LoVo (cell line): ENCODE measurements around the gene USP2.

Source experiments
- DNase-seq: peaks from one replicate; pipeline ENCODE4 v3.0.0-alpha.2; 2016; ENCODE audit warnings: low spot score

The USP2 gene

DNA sequence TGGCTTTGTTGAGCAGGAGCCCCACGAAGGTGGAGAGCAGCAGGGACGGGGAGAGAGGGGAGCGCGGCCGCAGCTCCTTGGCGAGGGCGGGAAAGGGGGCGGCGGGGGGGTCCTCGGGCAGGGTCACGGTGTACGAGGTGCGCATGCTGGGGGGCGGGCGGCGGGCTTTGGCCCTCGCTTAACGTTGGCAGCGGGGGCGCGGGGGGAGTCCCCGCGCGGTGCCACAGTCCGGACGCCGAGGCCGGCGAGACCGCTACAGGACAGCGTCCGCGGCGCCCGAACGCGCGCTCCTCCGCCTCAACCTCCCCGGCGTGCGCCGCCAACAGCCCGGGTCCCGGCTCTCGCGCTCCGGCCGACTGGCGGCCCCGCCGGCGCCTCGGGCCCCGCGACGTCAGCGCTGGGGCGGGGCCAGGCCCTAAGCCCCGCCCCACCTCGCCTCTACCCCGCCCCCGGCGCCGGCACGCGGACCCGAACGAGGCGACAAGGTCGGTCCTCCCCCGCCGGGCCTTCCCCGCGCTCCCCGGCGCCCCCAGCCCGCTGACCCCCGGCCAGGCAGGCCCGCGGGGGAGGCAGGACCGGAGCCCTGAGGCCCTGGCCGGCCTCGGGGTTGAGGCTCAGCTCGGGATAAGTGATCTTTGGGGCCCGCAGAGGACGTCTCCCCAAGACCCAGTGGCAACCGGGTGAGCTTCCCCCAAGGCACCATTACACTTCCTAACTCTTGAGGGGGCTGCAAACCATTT, 17.5 kb downstream of the USP2 start:
- DNase-seq = peak; percentile 75

DNA sequence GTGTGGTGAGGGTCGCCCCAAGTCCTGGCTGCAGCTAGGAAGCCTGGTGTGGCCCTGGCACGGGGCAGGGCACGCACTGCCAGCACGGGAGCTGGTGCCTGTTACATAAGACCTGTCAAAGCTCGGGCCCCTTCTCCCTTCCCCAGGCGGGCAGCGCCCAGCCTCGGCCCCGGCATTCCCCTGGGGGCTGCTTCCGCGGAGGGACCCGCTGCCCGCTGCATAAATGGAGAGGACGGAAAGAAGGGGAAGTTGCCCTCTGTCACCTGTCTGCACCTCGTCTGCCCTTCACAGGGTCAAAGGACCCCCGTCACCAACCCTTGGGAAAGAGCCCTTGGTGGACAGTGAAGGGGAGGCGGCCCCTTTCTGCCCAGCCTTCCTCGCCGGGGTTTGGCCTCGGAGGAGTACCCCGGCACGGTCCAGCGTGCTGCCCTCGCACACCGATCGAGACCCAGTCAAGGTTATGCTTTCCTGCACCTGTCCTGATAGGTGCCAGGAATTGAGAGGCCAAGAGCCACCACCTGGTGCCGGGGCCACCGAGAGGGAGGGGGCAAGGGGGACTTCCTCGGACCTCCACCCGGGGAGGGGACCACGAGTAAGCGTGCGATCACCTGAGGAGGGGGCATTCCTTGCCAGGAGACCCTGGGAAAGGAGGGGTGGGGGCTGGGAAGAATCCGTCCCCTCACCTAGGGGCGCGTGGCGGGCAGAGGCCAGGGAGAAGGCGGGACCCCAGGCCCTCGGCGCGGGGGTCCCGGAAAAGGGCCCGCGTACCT, 18.2 kb downstream of the USP2 start:
- DNase-seq = no peak

DNA sequence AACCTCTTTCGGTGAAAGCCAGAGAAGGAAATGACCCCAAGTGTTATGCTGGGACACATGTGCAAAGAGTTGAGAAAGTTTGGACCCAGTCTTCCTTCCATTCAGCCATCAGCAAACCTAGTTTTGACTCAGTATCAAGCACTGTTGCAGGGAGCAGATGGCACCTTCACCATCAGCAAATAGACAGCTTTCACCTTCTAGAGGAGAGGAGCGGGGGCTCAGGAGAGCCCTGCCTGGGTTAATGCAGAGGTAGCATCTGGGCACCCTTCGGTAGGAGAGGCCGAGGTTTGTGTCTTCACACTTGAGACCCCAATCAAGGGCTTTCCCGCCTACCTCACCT, 18.8 kb downstream of the USP2 start:
- no peak for DNase-seq

DNA sequence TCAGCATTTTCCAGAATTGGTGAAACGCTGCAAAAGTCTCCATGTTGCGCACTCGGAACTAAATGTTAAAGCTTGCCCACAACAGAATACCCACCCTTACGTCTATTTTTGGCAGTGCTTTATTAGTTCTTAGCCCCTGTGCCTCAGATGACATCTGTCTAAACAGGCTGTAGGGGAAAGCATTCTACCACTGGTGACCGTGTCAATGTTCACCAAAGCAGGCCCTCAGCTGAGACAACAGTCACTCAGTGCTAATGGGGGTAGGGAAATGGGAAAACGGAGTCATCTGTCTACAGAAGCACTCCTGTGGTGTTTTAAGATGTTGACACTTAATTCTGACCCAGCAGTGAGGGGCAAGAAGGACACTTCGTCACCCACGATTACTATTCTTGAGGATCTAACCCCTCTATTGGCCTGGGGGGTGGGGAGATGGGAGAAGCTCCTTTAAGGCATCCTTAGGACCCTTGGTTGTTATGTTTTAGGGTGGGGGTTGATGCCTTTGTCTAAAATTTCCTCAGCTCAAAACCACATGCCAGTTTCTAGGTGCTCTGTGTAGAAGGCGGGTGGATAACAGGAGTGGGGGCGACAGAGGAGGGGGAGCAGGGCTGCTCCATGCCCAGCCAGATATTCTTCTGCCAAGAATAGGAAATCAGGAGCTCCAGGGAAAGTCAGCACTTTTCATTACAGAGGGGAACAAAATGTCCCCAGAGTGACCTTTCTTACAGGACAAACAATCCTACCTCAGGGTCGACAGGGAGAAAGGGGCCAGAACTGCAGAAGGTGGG, 19.4 kb downstream of the USP2 start:
- no peak for DNase-seq

DNA sequence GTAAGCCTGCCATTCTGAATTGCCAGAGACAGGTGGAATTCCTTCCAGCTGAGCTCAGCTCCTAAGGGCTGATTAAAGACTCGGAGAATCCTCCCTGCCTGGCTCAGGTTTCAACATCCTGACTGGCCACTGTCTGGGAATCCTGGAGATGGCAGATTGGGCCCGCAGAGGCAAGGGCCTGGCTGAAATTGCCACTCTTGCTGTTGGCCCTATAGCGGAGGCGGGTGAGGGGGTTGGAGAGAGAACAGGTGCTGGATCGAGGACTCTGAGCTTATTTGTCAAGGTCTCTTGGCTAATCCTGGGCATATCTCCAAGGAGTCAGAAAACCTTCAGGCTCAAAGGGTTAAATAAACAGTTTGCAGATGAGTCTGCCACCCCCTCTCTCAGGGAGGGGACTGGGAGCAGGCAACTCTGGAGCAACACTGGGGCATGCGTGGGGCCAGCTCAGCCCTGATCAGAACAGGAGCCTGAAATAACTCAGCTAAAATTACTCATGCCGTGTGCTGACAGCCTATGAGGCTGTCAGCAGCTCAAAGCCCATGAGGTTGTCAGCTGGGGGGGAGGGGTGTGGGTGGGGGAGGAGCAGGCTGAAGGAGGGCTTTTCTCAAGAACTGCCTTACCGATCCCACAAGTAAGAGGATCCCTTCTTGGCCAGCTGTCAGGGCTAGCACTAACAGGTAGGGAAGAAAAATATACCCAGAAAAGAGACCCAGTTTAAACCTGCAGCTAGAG, 20.3 kb downstream of the USP2 start:
- DNase-seq = peak; percentile 18

DNA sequence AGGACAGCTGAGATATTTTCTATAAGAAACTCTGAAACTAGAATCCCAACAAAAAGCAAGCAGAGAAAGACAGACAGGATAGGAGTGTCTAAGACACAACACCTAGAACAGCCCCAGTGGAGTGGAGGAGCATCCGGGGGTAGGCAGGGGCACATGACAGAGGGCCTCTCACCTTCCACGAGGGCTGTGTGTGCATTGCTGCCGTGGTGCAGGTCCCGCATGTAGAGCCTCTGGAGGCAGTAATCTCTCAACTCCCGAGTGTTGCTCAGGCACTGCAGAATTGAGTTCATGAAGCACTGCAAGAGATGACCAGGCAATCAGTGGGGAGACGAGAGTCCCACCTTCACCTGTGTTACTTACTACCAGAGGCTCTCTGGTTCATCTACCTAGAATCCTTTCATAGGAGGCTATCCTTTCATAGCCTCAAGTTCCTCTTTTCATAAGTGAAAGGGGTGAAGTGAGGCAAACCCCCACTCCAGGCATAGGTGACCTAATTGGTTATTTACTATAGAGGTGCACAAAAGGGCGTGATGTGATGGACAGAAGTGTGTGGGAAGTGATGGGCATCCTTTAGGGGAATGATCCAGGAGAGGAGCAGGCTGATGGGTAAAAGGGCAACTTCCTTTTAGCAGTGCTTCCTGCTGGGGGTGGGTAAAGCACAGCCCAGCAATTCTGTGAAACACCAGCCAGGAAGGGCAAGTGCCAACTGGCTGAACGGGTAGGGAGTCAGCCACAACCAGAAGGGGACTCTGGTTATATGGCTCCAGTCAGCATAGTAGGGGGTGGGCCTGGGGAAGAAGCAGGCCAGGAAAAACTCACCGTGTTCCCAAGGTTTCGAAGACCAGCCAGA, 21.9 kb downstream of the USP2 start:
- DNase-seq = no peak

DNA sequence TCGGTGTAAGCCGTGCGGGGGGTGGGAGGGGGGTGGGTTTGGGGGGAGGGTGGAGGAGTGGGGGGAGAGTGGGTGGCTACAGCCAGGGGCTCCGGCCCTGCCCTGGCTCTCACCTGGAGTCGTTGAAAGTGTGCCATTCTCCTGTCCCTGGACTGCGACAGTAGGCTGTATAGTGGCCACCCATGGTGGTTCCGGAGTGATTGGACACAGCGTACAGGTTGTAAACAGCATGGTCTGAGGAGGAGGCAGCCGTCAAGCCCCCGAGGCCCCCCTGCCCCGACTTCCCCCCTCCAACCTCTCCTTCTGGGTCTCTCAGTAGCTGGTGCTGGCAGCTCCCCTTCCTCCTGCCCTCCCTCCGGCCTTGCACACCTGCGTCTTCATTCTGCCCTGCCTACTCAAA, 24.4 kb downstream of the USP2 start:
- DNase-seq = no peak

DNA sequence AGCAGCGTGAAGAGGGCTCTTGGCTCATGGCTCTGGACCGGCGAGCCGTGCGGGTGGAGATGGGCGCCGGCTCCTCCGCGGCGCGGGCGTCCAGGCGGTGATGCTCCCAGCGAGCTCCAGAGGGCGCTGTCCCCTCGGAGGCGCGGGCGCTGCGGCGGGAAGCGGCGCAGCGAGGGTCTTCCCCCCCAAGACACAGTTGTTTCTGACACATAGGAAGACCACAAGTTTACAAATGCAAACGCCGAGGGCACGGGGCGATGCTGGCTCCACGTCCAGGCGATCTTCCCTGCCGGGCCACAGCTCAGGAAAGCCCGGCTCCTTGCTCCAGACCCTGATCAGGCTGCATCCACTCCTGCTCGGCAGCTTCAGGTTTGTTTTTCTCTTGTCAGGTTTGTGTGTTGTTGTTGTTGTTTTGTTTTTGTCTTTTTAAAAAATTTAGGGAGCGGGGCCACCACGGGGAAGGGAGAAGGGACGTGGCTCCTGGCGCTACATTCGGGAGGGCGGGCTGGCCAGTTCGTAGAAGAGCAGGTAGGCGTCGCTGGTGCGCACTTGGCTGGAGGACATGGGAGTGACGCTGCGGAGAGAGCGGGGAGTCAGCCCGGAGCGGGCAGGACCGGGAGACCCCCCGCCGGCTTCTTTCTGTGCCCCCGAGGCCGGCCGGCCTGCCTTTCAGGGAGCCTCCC, 25.0 kb downstream of the USP2 start:
- DNase-seq = peak; percentile 81

DNA sequence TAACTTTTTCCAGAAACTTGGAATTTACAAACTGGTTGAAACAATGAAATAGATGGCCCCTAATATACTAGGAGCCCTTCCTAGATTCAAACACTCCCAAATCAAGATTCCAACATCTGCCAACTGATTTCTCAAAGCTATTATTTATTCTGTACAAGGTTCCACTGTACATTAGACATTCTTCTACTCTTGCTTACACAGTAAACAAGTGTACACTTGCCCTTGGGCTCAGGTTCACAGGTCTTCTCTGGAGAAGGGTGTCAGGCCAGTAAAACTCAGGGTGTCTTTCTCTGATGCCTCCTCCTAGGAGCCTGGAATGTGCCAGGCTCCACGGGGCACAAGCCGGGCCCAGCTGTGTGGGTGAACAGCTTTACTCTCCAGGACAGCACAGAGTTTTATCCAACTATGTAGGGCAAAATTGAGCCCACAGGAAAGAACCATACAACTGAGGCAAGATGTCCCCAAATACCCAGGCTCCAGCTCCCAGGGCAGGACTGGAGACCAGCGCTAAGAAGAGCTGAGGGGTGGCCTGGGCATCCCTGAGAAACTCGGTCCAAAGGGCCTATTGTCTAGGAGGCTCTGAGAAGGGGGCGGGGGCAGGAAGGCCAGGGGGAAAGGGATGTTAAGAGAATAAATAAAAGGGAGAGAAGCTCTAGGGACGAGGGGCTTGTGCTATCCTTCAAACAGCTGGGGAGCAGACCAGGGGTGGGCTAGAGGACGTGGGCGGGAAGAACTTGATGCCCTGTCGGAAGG, 26.2 kb downstream of the USP2 start:
- no peak for DNase-seq

DNA sequence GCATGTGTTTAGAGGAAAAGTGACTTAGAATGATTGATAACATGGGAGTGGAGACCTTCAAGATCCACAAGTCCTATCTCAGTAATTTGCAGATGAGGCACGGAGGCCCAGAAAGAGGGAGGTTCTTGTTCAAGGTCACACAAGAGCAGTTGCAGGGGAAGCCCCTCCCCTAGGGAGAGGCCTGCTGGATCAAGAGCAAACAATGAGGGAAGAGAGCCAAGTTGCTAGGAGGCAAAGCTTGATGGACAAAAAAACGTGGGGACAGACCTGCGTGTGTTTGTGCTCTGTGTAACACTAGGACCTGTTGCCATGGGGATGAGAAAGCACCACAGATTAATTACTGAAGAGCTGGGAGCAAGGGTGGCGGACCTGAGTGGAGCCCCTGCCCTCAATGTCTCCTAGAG, 28.6 kb downstream of the USP2 start:
- no peak for DNase-seq

DNA sequence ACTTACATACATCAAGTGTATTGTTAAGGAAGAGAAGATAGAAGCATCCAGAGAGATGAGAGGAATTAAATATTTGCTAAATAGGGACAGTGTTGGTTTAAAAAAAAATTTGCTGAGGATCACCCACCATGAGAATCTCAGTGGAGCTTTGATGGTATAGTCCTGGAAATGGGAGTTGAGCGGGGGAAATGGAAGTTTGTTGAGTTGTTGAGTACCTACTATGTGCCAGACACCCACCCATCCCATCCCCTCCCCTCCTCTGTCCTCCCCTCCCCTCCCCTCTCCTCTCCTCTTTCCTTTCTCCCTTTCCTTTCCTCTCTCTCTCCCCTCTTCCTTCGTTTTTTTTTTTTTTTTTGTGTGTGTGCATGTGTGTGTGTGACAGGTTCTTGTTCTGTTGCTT, 30.3 kb downstream of the USP2 start:
- DNase-seq = no peak

DNA sequence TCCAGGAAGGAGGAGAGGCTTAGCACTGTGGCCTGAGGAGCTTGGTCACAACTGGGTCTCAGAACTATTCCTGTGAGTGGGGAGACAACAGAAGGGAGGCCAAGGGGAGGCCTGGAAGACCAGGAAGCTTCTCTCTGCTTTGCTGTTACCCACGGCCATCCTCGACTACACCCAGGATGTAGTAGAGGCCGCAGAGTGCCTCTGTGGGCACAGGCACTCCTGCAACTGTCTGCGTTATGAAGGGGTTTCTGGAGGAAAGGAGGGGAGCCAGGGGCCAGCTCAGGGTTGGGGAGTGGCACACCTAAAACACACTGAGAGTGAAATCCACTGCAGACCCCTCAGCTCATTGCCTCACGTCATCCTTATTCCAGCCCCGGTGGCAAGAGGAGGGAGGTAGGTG, 31.2 kb downstream of the USP2 start:
- no peak for DNase-seq

DNA sequence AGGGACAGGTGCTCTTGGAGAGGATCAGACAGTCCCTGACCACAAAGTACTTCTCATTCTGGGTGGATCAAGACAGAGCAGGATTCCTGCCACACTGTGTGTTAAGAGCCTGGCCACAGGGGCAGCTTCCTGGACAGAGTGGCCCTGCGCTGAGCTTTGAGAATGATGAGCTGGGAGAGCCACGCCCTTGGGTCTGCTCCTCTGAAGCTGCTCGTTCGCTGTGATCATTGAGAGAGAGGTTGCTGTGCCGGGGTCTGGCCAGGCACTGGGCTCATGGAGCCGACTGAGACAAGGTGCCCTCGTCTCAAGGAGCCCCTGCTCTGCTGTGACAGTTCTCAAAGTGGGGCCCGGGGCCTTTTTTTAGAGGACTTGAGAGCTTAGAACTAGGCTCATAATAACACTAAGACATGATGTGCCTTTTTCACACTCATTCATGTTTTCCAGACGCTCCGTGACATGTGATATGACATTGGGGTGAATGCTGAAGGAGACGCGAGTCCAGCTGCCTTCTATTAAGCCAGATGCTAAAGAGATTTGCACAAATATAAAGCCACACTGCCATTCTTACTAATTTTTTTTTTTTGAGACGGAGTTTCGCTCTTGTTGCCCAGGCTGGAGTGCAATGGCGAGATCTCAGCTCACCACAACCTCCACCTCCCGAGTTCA, 33.4 kb downstream of the USP2 start:
- no peak for DNase-seq

DNA sequence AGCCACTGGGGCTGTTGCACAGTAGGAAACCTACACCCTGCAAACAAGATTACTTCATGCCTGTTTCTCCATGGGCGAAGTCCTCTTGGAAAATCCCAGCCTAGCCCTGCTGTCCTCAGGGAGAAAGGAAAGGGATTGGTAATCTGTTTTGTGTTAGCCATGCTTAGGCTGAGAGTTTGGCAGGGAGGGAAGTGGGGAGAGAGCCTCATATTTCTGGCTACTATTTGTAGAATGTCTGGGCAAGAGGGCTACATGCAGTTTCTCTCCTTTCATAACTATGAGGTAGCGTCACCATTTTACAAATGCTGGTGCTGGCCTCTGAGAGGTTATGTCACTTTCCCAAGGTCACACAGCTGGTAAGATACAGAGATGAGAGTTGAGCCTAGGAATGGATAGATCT, 34.2 kb downstream of the USP2 start:
- DNase-seq = no peak

DNA sequence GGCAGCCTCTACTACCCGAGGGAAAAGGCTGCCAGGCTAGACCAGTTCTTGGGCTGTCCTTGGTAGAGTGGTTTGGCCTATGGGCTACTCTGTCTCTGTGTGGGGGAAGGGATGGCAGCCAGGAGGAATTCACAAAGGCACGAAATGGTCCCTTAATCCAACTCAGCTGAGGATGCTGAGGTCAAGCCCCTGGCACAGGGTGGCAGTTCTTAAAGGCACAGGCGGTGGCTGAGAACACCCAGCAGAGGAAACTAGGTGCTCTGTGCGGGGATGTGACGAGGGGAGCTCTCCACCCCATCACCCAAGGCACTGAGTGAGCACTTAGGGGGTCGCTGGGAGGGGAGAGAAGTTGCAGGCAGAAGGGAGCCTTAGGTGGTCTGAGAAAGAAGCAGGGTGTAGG, 34.9 kb downstream of the USP2 start, which contains the start of gene MFRP:
Gene MFRP (minus strand): TSS at position 101 of the 400 bp plus-strand sequence. CDS start 192 bp downstream, outside the sequence.
- no peak for DNase-seq

DNA sequence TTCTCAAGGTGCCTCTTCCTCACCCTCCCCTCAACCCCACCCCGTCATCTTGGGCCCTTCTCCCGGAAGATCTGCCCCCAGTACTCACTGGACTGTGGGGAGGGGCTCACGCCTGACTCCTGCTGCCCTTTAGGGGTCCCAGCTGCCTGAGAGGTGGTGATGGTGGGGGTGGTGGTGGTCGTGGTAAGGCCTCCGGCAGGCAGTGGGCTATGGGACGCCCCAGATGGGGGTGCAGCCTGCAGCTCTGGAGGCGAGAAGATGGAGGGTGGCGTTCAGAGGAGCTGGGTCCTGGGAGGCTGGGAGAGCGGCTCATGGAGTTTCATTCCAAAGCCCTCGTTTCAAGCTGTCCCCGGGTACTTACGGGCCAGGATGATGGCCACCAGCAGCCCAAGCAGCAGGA, 35.8 kb downstream of the USP2 start:
- no peak for DNase-seq

DNA sequence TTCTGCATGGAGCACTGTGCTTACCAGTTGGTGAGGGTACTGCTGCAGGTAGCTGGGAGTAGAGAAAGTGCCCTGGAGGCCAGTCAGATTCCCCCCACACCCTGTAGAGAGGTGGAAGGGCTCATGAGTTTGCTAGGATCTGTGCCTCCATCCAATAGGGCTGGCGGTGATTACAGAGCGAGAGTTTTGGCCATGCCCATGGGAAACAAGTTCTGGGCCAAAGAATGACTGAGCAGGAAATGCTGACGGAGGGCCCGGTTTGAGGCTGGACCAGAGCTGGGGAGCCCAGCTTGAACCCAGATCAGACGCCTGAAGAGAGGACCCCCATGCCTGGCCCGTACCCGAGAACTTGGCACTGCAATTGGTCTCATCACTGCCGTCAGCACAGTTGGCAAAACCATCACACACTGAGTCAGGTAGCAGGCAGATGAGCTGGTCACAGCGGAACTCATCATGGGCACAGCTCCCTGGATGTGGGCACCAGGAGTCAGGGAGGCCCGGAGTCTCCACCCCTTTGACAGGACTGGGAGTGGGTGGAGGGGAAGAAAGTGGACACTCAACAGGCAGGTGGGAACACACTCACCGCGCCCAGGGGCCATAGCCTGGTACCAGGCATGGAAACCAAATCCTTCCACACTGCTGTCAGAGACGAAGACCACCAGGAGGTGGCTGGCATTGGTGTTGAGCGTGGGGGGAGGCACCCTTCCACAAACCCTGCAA, 37.0 kb downstream of the USP2 start:
- DNase-seq = no peak

DNA sequence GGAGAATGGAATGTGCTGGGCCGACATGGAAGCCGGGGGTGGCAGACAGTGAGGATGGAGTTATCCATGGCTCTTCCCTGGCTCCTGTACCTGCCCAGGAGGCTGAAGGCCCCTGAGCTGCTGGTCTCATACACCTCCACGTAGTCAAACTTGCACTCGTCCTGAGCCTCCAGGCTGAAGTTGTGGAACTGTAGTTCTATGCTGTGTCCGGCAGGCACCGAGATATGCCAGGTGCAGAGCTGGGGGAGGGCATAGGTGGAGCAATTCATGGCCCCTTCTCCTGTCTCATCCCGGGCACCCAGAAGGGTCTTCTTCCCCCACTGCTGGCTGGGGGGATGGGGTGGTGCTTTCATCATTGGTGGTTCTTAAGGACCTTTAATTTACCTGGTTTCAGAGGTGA, 37.8 kb downstream of the USP2 start:
- DNase-seq = no peak
